HepG2 (cell line): ENCODE measurements around the gene MCM3AP. TPM values are rescaled to one million over a fixed set of nuclear protein-coding genes. Genes with fewer than 3 reads are reported as not detected.

ENCODE experiments used
- ATAC-seq: fragments of 200-7000 bp; cut with Tn5 transposase; 3 replicates; pipeline ENCODE4 v1.9.1; 2020; ENCODE audit warnings: mild to moderate bottlenecking, moderate library complexity
- BruUV-seq: library from RNA; stranded (reverse); fragments of 400-500 nt; replicated peaks from 2 replicates; lab custom pipeline; 2021; lab: Mats Ljungman, UMichigan
- CTCF ChIA-PET: fragments of 300-600 bp; formaldehyde crosslinking; extraction: SDS; loops from one replicate; lab custom pipeline; 2021; ENCODE audit warnings: low total read pairs, inconsistent platforms, low intra/inter-chr PET ratio; lab: Yijun Ruan, JAX
- POLR2A ChIA-PET: fragments of 350-600 bp; sonication (Branson Sonifier 250); formaldehyde crosslinking; loops from one replicate; lab custom pipeline; 2020; ENCODE audit warnings: antibody characterized with exemption, inconsistent platforms; lab: Yijun Ruan, JAX
- DNase-seq: peaks from one replicate; pipeline ENCODE4 v3.0.0-alpha.2; 2015; ENCODE audit warnings: low spot score
- FAIRE-seq: peaks from 3 replicates; lab custom pipeline; 2011; peaks lifted over from hg19 to GRCh38; lab: Jason Lieb, UNC
- H2AFZ ChIP-seq: one replicate; pipeline ENCODE4 v1.6.1; 2011; ENCODE audit warnings: low read length, inconsistent platforms
- H3K27ac ChIP-seq: fragments of 300-600 bp; 3 replicates; pipeline ENCODE4 v1.8.0; 2011; ENCODE audit warnings: mixed run types, mild to moderate bottlenecking, mixed read lengths, low read length, inconsistent platforms; ENCODE audit not compliant: insufficient read depth; ENCODE audit errors: extremely low read length
- H3K27me3 ChIP-seq, 2 experiments: fragments of 200-600 bp in 1 of 2; 2 replicates in 1 of 2; 3 replicates in 1 of 2; pipeline versions ENCODE4 v1.6.0 to v1.8.0; 2011; ENCODE audit warnings: low read length in 2 of 2, mild to moderate bottlenecking in 2 of 2, moderate library complexity in 2 of 2, inconsistent platforms in 1 of 2; ENCODE audit not compliant: insufficient read depth in 2 of 2, control insufficient read depth in 1 of 2
- H3K36me3 ChIP-seq, 2 experiments: fragments of 200-600 bp in 1 of 2; replicated peaks in 1 of 2; 2 replicates in 1 of 2; 3 replicates in 1 of 2; pipeline versions ENCODE4 v1.5.1 to v1.8.0; 2011; ENCODE audit warnings: low read length in 2 of 2, inconsistent platforms in 1 of 2; ENCODE audit not compliant: insufficient read depth in 2 of 2, control insufficient read depth in 1 of 2
- H3K4me1 ChIP-seq: 2 replicates; pipeline ENCODE4 v1.5.1; 2012; ENCODE audit warnings: low read length, inconsistent platforms; ENCODE audit not compliant: insufficient read depth
- H3K4me2 ChIP-seq: 2 replicates; pipeline ENCODE4 v1.6.0; 2011; ENCODE audit warnings: low read depth, low read length, inconsistent platforms
- H3K4me3 ChIP-seq, 3 experiments: fragments of 200-600 bp in 1 of 3; sonication (generic), shearing (Covaris generic) in 1 of 3; replicated peaks in 1 of 3; 2 replicates each; pipeline ENCODE4 v1.5.1; 2011 to 2016; ENCODE audit warnings: low read length in 3 of 3, inconsistent platforms in 2 of 3, low read depth in 2 of 3, mild to moderate bottlenecking in 2 of 3, control low read depth in 1 of 3, mixed read lengths in 1 of 3; ENCODE audit not compliant: insufficient read depth in 1 of 3
- H3K79me2 ChIP-seq: one replicate; pipeline ENCODE4 v1.6.1; 2011; ENCODE audit warnings: low read length, inconsistent platforms; ENCODE audit not compliant: insufficient read depth
- H3K9ac ChIP-seq: 2 replicates; pipeline ENCODE4 v1.6.0; 2011; ENCODE audit warnings: mild to moderate bottlenecking, low read depth, low read length, inconsistent platforms; ENCODE audit not compliant: insufficient read depth
- H3K9me3 ChIP-seq: 2 replicates; pipeline ENCODE4 v1.5.1; 2012; ENCODE audit warnings: mild to moderate bottlenecking, low read length
- H4K20me1 ChIP-seq: 2 replicates; pipeline ENCODE4 v1.6.0; 2011; ENCODE audit warnings: inconsistent platforms, mild to moderate bottlenecking, low read length, moderate library complexity; ENCODE audit not compliant: insufficient read depth
- FOXA1 ChIP-seq, 2 experiments: fragments of 450-650 bp in 1 of 2; sonication (generic) in 1 of 2; formaldehyde crosslinking in 1 of 2; IDR thresholded peaks; 2 replicates each; pipeline versions ENCODE4 v1.4.0 to v1.6.1; 2016 to 2020; ENCODE audit warnings: missing genetic modification reagents in 1 of 2
- HIVEP1 ChIP-seq: sonication (generic); formaldehyde crosslinking; IDR thresholded peaks from 2 replicates; pipeline ENCODE4 v1.4.0; 2020; ENCODE audit warnings: mild to moderate bottlenecking, missing genetic modification reagents
- KDM1A ChIP-seq: IDR thresholded peaks from 2 replicates; pipeline ENCODE4 v1.6.1; 2016; ENCODE audit warnings: missing compliant biosample characterization
- KDM5A ChIP-seq: fragments of 200-600 bp; sonication (generic); IDR thresholded peaks from 2 replicates; pipeline ENCODE4 v1.7.0; 2018; ENCODE audit warnings: antibody characterized with exemption, mild to moderate bottlenecking, low read length, borderline replicate concordance
- MIER2 ChIP-seq: IDR thresholded peaks from 2 replicates; pipeline ENCODE4 v1.6.1; 2016; ENCODE audit warnings: missing biosample characterization, missing genetic modification reagents
- PCBP1 ChIP-seq: fragments of 200-400 bp; formaldehyde crosslinking; IDR thresholded peaks from 2 replicates; pipeline ENCODE4 v1.6.1; 2017; ENCODE audit warnings: mild to moderate bottlenecking, low read depth, low read length, borderline replicate concordance
- RAD21 ChIP-seq: fragments of 450-650 bp; formaldehyde crosslinking; IDR thresholded peaks from 2 replicates; pipeline ENCODE4 v1.5.0; 2020; ENCODE audit warnings: mild to moderate bottlenecking
- SETDB1 ChIP-seq: sonication (generic); formaldehyde crosslinking; IDR thresholded peaks from 2 replicates; pipeline ENCODE4 v1.5.1; 2020; ENCODE audit warnings: missing genetic modification reagents, mild to moderate bottlenecking, borderline replicate concordance
- ZNF367 ChIP-seq: sonication (generic); formaldehyde crosslinking; IDR thresholded peaks from 2 replicates; pipeline ENCODE4 v1.4.0; 2020; ENCODE audit warnings: missing genetic modification reagents, borderline replicate concordance
- ZNF577 ChIP-seq: sonication (generic); formaldehyde crosslinking; IDR thresholded peaks from 2 replicates; pipeline ENCODE4 v1.4.0; 2020; ENCODE audit warnings: mild to moderate bottlenecking, low read depth, missing genetic modification reagents, borderline replicate concordance
- ZNF670 ChIP-seq: sonication (generic); formaldehyde crosslinking; IDR thresholded peaks from 2 replicates; pipeline ENCODE4 v1.8.0; 2022; ENCODE audit warnings: mild to moderate bottlenecking, missing genetic modification reagents, borderline replicate concordance
- ZNF883 ChIP-seq: sonication (generic); formaldehyde crosslinking; IDR thresholded peaks from 2 replicates; pipeline ENCODE4 v1.5.1; 2020; ENCODE audit warnings: mild to moderate bottlenecking, missing genetic modification reagents; ENCODE audit errors: not compliant biosample characterization
- WGBS: methylation state at CpG from one replicate; pipeline ENCODE4 v1.1.6; 2017; ENCODE audit warnings: low lambda C conversion rate; 5-methylcytosine and 5-hydroxymethylcytosine counted together
- in situ Hi-C: cut with HindIII; loops from 2 replicates; pipeline ENCODE4 v1.10.0; 2017; ENCODE audit warnings: low pct_unique_long_range_greater_than_20kb; ENCODE audit not compliant: extremely low pct_ligation_motif_present
- intact Hi-C: fragments of 100-400 bp; cut with micrococcal nuclease; formaldehyde crosslinking; loops from one replicate; pipeline ENCODE4 v1.10.0; 2022; ENCODE audit not compliant: unreplicated experiment
- polyA plus RNA-seq, 8 experiments: library from polyadenylated mRNA; depleted of rRNA in 3 of 8; stranded (reverse) in 7 of 8; unstranded in 1 of 8; fragments of >200 nt; fragmentation: Illumina TruSeq in 4 of 8; extraction: Trizol in 4 of 8; gene quantifications; 2 replicates each; pipeline versions ENCODE4 v1.2.1 to v1.2.3, GENCODE V29; 2011 to 2016; ENCODE audit warnings: low read depth in 4 of 8, missing spikeins in 1 of 8, mixed read lengths in 1 of 8; ENCODE audit not compliant: insufficient read depth in 1 of 8
- total RNA-seq, 5 experiments: library from RNA; depleted of rRNA; stranded (reverse); fragments of >200 nt; fragmentation: Illumina TruSeq; extraction: Trizol; gene quantifications; 2 replicates each; pipeline ENCODE4 v1.2.3, GENCODE V29; 2016; ENCODE audit warnings: low read depth in 1 of 5
- TF ChIP-seq, protein P1 (sequence below): sonication (generic); formaldehyde crosslinking; IDR thresholded peaks from 2 replicates; pipeline ENCODE4 v1.5.0; 2020; ENCODE audit warnings: mild to moderate bottlenecking, missing genetic modification reagents
- TF ChIP-seq, protein P2 (sequence below), 2 experiments: fragments of 450-650 bp in 1 of 2; sonication (generic) in 1 of 2; formaldehyde crosslinking; IDR thresholded peaks; 2 replicates each; pipeline versions ENCODE4 v1.5.0 to v1.8.0; 2020 to 2022; ENCODE audit warnings: mild to moderate bottlenecking in 1 of 2, missing genetic modification reagents in 1 of 2
- TF ChIP-seq, protein P3 (sequence below): sonication (generic); formaldehyde crosslinking; IDR thresholded peaks from 2 replicates; pipeline ENCODE4 v1.9.0; 2021; ENCODE audit warnings: missing genetic modification reagents, borderline replicate concordance

The MCM3AP gene
- total and polyA plus RNA-seq, 2 of the 13 experiments (the other 11 are each of a cell fraction or from before 2014, with no cell fraction given): 27.0 to 54.7 TPM

DNA sequence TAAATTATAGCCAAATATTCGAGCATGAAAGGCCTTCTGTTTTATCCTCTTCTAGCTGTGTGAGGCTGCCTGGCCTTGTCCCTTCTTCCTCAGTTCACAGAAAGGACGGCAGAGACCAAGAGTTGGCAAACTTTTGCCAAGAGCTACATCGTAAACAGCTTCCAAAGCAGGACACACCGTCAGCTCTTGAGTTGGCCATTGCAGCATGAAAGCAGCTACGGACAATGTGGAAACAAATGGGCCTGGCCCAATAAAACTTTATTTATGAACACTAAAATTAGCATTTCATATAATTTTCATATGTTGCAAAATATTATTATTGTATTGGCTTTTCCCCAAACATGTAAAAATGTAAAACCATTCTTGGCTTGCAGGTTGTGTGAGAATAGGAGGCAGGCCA, 27.5 kb upstream of the MCM3AP start:
- intact Hi-C loops (no loop called here), in situ Hi-C loops (no loop called here)
- Histone ChIP-seq H4K20me1 (no peaks in the 10 kb centered on the region), H3K4me3 (no peak overlapping the region), H2AFZ (no peak overlapping the region), H3K27me3 (no peaks in the 10 kb centered on the region), H3K4me2 (no peak overlapping the region), H3K9ac (no peak overlapping the region), H3K36me3 (peaks cover 0 to 2% of the 10 kb centered on the region in 2 experiments; a peak in 1 of 5 replicates), H3K27ac (no peak overlapping the region), H3K4me1 (no peaks in the 10 kb centered on the region), H3K9me3 (no peaks in the 10 kb centered on the region), H3K79me2 (no peaks in the 10 kb centered on the region)
- no peak for ATAC-seq
- no peak for DNase-seq
- POLR2A ChIA-PET: no interaction called here
- no TSS peak for BruUV-seq
- TF ChIP-seq KDM1A: no peak
- no peak for TF ChIP-seq FOXA1 (IDR thresholded peaks at IDR 0.05)
- no peak for TF ChIP-seq FOXA1 (CRISPR knock-in tag; IDR thresholded peaks at IDR 0.05)
- TF ChIP-seq PCBP1: no peak
- TF ChIP-seq HIVEP1 (CRISPR knock-in tag): no peak
- TF ChIP-seq MIER2 (CRISPR knock-in tag): no peak
- TF ChIP-seq, protein P1, sequence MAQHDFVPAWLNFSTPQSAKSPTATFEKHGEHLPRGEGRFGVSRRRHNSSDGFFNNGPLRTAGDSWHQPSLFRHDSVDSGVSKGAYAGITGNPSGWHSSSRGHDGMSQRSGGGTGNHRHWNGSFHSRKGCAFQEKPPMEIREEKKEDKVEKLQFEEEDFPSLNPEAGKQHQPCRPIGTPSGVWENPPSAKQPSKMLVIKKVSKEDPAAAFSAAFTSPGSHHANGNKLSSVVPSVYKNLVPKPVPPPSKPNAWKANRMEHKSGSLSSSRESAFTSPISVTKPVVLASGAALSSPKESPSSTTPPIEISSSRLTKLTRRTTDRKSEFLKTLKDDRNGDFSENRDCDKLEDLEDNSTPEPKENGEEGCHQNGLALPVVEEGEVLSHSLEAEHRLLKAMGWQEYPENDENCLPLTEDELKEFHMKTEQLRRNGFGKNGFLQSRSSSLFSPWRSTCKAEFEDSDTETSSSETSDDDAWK (CRISPR knock-in tag): no peak
- 92% methylated on average over 5 of the region's 5 CpGs for WGBS
- no peak for FAIRE-seq
- CTCF ChIA-PET: no interaction called here

DNA sequence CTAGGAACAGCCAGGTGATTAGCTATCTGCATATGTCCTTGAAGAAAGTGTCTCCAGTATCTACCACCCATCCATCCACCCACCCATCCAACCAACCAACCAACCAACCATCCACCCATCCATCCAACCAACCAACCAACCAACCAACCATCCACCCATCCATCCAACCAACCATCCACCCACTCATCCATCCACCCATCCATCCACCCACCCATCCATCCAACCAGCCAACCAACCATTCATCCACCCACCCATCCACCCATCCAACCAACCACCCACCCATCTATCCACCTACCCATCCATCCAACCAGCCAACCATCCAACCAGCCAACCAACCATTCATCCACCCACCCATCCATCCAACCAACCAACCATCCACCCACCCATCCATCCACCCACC, 26.2 kb upstream of the MCM3AP start:
- in situ Hi-C loops (no loop called here), intact Hi-C loops (no loop called here)
- FAIRE-seq (no peak), DNase-seq (no peak), ATAC-seq (no peak)
- ChIA-PET CTCF (no interaction called here), POLR2A (no interaction called here)
- Histone ChIP-seq H3K4me2 (no peak overlapping the region), H3K27me3 (no peaks in the 10 kb centered on the region), H3K4me3 (no peak overlapping the region), H3K79me2 (no peaks in the 10 kb centered on the region), H2AFZ (no peak overlapping the region), H3K9ac (no peak overlapping the region), H3K36me3 (peaks cover 0 to 2% of the 10 kb centered on the region in 2 experiments; a peak in 1 of 5 replicates), H3K4me1 (no peaks in the 10 kb centered on the region), H3K9me3 (no peaks in the 10 kb centered on the region), H4K20me1 (no peaks in the 10 kb centered on the region), H3K27ac (no peak overlapping the region)
- no TSS peak for BruUV-seq
- TF ChIP-seq, protein P2, sequence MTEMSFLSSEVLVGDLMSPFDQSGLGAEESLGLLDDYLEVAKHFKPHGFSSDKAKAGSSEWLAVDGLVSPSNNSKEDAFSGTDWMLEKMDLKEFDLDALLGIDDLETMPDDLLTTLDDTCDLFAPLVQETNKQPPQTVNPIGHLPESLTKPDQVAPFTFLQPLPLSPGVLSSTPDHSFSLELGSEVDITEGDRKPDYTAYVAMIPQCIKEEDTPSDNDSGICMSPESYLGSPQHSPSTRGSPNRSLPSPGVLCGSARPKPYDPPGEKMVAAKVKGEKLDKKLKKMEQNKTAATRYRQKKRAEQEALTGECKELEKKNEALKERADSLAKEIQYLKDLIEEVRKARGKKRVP (CRISPR knock-in tag; IDR thresholded peaks at IDR 0.05): no peak
- no peak for TF ChIP-seq ZNF367
- no peak for TF ChIP-seq RAD21 (CRISPR knock-in tag)
- TF ChIP-seq, protein P3, sequence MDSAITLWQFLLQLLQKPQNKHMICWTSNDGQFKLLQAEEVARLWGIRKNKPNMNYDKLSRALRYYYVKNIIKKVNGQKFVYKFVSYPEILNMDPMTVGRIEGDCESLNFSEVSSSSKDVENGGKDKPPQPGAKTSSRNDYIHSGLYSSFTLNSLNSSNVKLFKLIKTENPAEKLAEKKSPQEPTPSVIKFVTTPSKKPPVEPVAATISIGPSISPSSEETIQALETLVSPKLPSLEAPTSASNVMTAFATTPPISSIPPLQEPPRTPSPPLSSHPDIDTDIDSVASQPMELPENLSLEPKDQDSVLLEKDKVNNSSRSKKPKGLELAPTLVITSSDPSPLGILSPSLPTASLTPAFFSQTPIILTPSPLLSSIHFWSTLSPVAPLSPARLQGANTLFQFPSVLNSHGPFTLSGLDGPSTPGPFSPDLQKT (CRISPR knock-in tag): no peak
- no peak for TF ChIP-seq ZNF577 (CRISPR knock-in tag)
- TF ChIP-seq SETDB1: no peak
- no peak for TF ChIP-seq KDM5A
- TF ChIP-seq ZNF883: no peak
- TF ChIP-seq ZNF670 (CRISPR knock-in tag): no peak
